Endothelial cell of umbilical vein (primary cell): Measurements from ENCODE around the gene CRNN. TPM values are rescaled to one million over a fixed set of nuclear protein-coding genes. Genes with fewer than 3 reads are reported as not detected.

Source experiments
- BruUV-seq: library from RNA; stranded (reverse); fragments of 400-500 nt; replicated peaks from 2 replicates; lab custom pipeline; 2021; lab: Mats Ljungman, UMichigan
- CTCF ChIA-PET: fragments of 300-600, 350-600 bp; sonication (Branson Sonifier 250); formaldehyde crosslinking; loops from one replicate; lab custom pipeline; 2021; ENCODE audit warnings: antibody characterized with exemption, inconsistent platforms; lab: Charles Lee
- POLR2A ChIA-PET: fragments of 300-600, 350-600 bp; sonication (Branson Sonifier 250); formaldehyde crosslinking; loops from one replicate; lab custom pipeline; 2021; ENCODE audit warnings: antibody characterized with exemption, inconsistent platforms; lab: Charles Lee
- DNase-seq: peaks from one replicate; pipeline ENCODE4 v3.0.0-alpha.2; 2011; ENCODE audit warnings: low read depth, low spot score
- FAIRE-seq: peaks from 2 replicates; lab custom pipeline; 2011; peaks lifted over from hg19 to GRCh38; lab: Jason Lieb, UNC
- H2AFZ ChIP-seq: 2 replicates; pipeline ENCODE4 v1.6.0; 2012; ENCODE audit warnings: low read depth, low read length, control low read depth, inconsistent platforms
- H3K27ac ChIP-seq: 2 replicates; pipeline ENCODE4 v1.5.1; 2011; ENCODE audit warnings: low read depth, mild to moderate bottlenecking, control low read depth, low read length, moderate library complexity; ENCODE audit not compliant: insufficient read depth
- H3K27me3 ChIP-seq, 2 experiments: 2 replicates each; pipeline versions ENCODE4 v1.6.0 to v1.6.1; 2011; ENCODE audit warnings: low read length in 2 of 2, mixed read lengths in 1 of 2; ENCODE audit not compliant: control insufficient read depth in 2 of 2, insufficient read depth in 2 of 2
- H3K36me3 ChIP-seq, 2 experiments: 2 replicates in 1 of 2; 3 replicates in 1 of 2; pipeline ENCODE4 v1.5.1; 2011; ENCODE audit warnings: low read length in 2 of 2, mild to moderate bottlenecking in 1 of 2, moderate library complexity in 1 of 2; ENCODE audit not compliant: control insufficient read depth in 2 of 2, insufficient read depth in 2 of 2; ENCODE audit errors: extremely low read depth in 1 of 2
- H3K4me1 ChIP-seq: 3 replicates; pipeline ENCODE4 v1.5.1; 2011; ENCODE audit warnings: mild to moderate bottlenecking, low read length; ENCODE audit not compliant: control insufficient read depth, insufficient read depth; ENCODE audit errors: extremely low read depth
- H3K4me2 ChIP-seq: 2 replicates; pipeline ENCODE4 v1.6.1; 2011; ENCODE audit warnings: low read length, control low read depth, mixed read lengths; ENCODE audit not compliant: insufficient read depth
- H3K4me3 ChIP-seq, 3 experiments: fragments of 200-600 bp in 1 of 3; sonication (generic), shearing (Covaris generic) in 1 of 3; replicated peaks in 1 of 3; 2 replicates each; pipeline ENCODE4 v1.5.1; 2011 to 2016; ENCODE audit warnings: control low read depth in 3 of 3, low read length in 3 of 3, mild to moderate bottlenecking in 2 of 3, inconsistent platforms in 1 of 3, low read depth in 1 of 3, moderate library complexity in 1 of 3; ENCODE audit not compliant: insufficient read depth in 1 of 3
- H3K79me2 ChIP-seq: 2 replicates; pipeline ENCODE4 v1.6.0; 2012; ENCODE audit warnings: low read length, inconsistent platforms; ENCODE audit not compliant: control insufficient read depth, insufficient read depth
- H3K9ac ChIP-seq: replicated peaks from 2 replicates; pipeline ENCODE3; 2011; ENCODE audit warnings: low read length, control low read depth; ENCODE audit not compliant: insufficient read depth; ENCODE audit errors: extremely low read depth
- H3K9me1 ChIP-seq: replicated peaks from 3 replicates; pipeline ENCODE4 v1.6.0; 2011; ENCODE audit warnings: mild to moderate bottlenecking, low read length; ENCODE audit not compliant: control insufficient read depth, insufficient read depth; ENCODE audit errors: extremely low read depth
- H3K9me3 ChIP-seq: replicated peaks from 2 replicates; pipeline ENCODE4 v1.5.1; 2012; ENCODE audit warnings: low read length, inconsistent platforms; ENCODE audit not compliant: control insufficient read depth, insufficient read depth
- H4K20me1 ChIP-seq: replicated peaks from 2 replicates; pipeline ENCODE3; 2011; ENCODE audit warnings: mild to moderate bottlenecking, low read length; ENCODE audit not compliant: control insufficient read depth, insufficient read depth; ENCODE audit errors: extremely low read depth
- CTCF ChIP-seq, 2 donors: IDR thresholded peaks; 1 replicate in 1 of 2; 2 replicates in 1 of 2; pipeline ENCODE4 v1.5.1; 2011; ENCODE audit warnings: low read length in 2 of 2, mild to moderate bottlenecking in 2 of 2, moderate library complexity in 2 of 2, control low read depth in 1 of 2, inconsistent platforms in 1 of 2, low read depth in 1 of 2; ENCODE audit not compliant: insufficient read depth in 1 of 2; ENCODE audit errors: extremely low read depth in 1 of 2
- EZH2 ChIP-seq: IDR thresholded peaks from 2 replicates; pipeline ENCODE4 v1.6.1; 2012; ENCODE audit warnings: borderline replicate concordance, low read depth, mild to moderate bottlenecking, moderate library complexity, low read length, inconsistent platforms; ENCODE audit not compliant: severe bottlenecking
- FOS ChIP-seq: IDR thresholded peaks from 2 replicates; pipeline ENCODE4 v1.6.1; 2011; ENCODE audit warnings: mild to moderate bottlenecking, low read length, moderate library complexity, borderline replicate concordance; ENCODE audit not compliant: insufficient read depth
- GATA2 ChIP-seq: IDR thresholded peaks from 2 replicates; pipeline ENCODE4 v1.7.0; 2011; ENCODE audit warnings: low read depth, mild to moderate bottlenecking, moderate library complexity, mixed read lengths, low read length; ENCODE audit not compliant: insufficient read length, insufficient read depth
- JUN ChIP-seq: IDR thresholded peaks from 2 replicates; pipeline ENCODE4 v1.6.1; 2011; ENCODE audit warnings: borderline replicate concordance, low read depth; ENCODE audit not compliant: insufficient read length, insufficient read depth
- MAX ChIP-seq: IDR thresholded peaks from 2 replicates; pipeline ENCODE4 v1.6.1; 2011; ENCODE audit not compliant: insufficient read depth, insufficient read length
- MYC ChIP-seq: IDR thresholded peaks from one replicate; pipeline ENCODE4 v1.6.1; 2011; ENCODE audit warnings: mild to moderate bottlenecking, low read depth, low read length
- POLR2A ChIP-seq: IDR thresholded peaks from 2 replicates; pipeline ENCODE4 v1.6.1; 2012; ENCODE audit warnings: low read depth, mild to moderate bottlenecking, control low read depth, low read length
- POLR2AphosphoS5 ChIP-seq: IDR thresholded peaks from 2 replicates; pipeline ENCODE4 v1.6.1; 2012; ENCODE audit warnings: low read depth, mild to moderate bottlenecking, control low read depth, low read length, moderate library complexity; ENCODE audit not compliant: insufficient read depth
- dilution Hi-C: fragments of 300-500 bp; cut with MboI; formaldehyde crosslinking; loops from one replicate; pipeline ENCODE4 v1.15.0; 2019; ENCODE audit warnings: low sequenced_read_pairs; ENCODE audit not compliant: extremely low pct_ligation_motif_present
- intact Hi-C: fragments of 100-400 bp; cut with micrococcal nuclease; formaldehyde crosslinking; loops from one replicate; pipeline ENCODE4 v1.10.0; 2022
- polyA plus RNA-seq, 4 experiments: library from polyadenylated mRNA; depleted of rRNA in 3 of 4; stranded (reverse) in 3 of 4; unstranded in 1 of 4; fragments of >200 nt; gene quantifications; 2 replicates each; pipeline versions ENCODE4 v1.2.1 to v1.2.3, GENCODE V29; 2011 to 2012; ENCODE audit warnings: missing spikeins in 1 of 4
- total RNA-seq: library from RNA; stranded (reverse); gene quantifications from 2 replicates; pipeline ENCODE4 v1.2.3, GENCODE V29; 2021

Gene CRNN
- total and polyA plus RNA-seq, 2 donors (not counting 3 experiments of a cell fraction or from before 2014, with no cell fraction given): not detected

- FAIRE-seq (no peak), DNase-seq (no peak)
- CTCF ChIA-PET: interaction anchor here (0.9 to 2.9 kb wide), 5 partner anchors 8 to 106 kb away, joined by 3 to 51 read pairs (median 6); no protein-coding TSS in a partner anchor
- Histone ChIP-seq H3K4me2 (no peak overlapping the region), H4K20me1 (no peaks in the 10 kb centered on the region), H3K27ac (no peak overlapping the region), H3K79me2 (no peaks in the 10 kb centered on the region), H3K4me1 (no peaks in the 10 kb centered on the region), H3K9ac (no peak overlapping the region), H3K4me3 (no peak overlapping the region), H3K27me3 (peaks cover 0 to 2% of the 10 kb centered on the region in 2 experiments), H2AFZ (no peak overlapping the region), H3K9me1 (no peaks in the 10 kb centered on the region), H3K9me3 (no peaks in the 10 kb centered on the region), H3K36me3 (no peaks in the 10 kb centered on the region)
- intact Hi-C loops: no loop called here
- POLR2A ChIA-PET: no interaction called here
- no peak for TF ChIP-seq JUN
- no peak for TF ChIP-seq EZH2
- no peak for TF ChIP-seq POLR2AphosphoS5
- TF ChIP-seq CTCF (IDR thresholded peaks at IDR 0.05; ENCODE audit: extremely low read depth in 1 of 2, insufficient read depth in 1 of 2, low read depth in 1 of 2, low read length in 2 of 2): no peak
- TF ChIP-seq GATA2: no peak
- TF ChIP-seq MAX: no peak
- no peak for TF ChIP-seq MYC
- no peak for TF ChIP-seq POLR2A
- TF ChIP-seq FOS: no peak
- BruUV-seq: no TSS peak
- dilution Hi-C loops: no loop called here
Measured at GRCh38 chr1:152448496-152448895, 34.4 kb upstream of the CRNN start.
